CD4-positive, alpha-beta T cell (primary cell): ENCODE results near the gene METTL6. TPM values are rescaled to one million over a fixed set of nuclear protein-coding genes. Genes with fewer than 3 reads are reported as not detected.
A peak's percentile ranks its signal among the peaks of the same experiment; 100 is the strongest.

ENCODE experiments used
- ATAC-seq: fragments of 200-7000 bp; cut with Tn5 transposase; one replicate; pipeline ENCODE4 v1.10.0; 2022; ENCODE audit warnings: mild to moderate bottlenecking; ENCODE audit not compliant: poor library complexity
- CTCF ChIA-PET: fragments of 350-600 bp; sonication (Branson Sonifier 250); formaldehyde crosslinking; loops from one replicate; lab custom pipeline; 2021; ENCODE audit warnings: antibody characterized with exemption, inconsistent platforms; lab: Charles Lee
- POLR2A ChIA-PET: fragments of 350-600 bp; sonication (Branson Sonifier 250); formaldehyde crosslinking; loops from one replicate; lab custom pipeline; 2021; ENCODE audit warnings: antibody characterized with exemption, inconsistent platforms; lab: Charles Lee
- DNase-seq, 14 experiments: peaks; one replicate each; pipeline ENCODE4 v3.0.0-alpha.2; 2013 to 2020; ENCODE audit warnings: mixed read lengths in 2 of 14
- H3K27ac ChIP-seq, 2 donors: one replicate each; pipeline versions ENCODE4 v1.5.1 to v1.7.0; 2013; ENCODE audit warnings: low read length in 2 of 2, low read depth in 1 of 2, mild to moderate bottlenecking in 1 of 2
- H3K27me3 ChIP-seq, 2 experiments: 1 replicate in 1 of 2; 2 replicates in 1 of 2; pipeline versions ENCODE4 v1.6.1 to v1.7.0; 2013; ENCODE audit warnings: low read length in 2 of 2, control low read depth in 1 of 2, mild to moderate bottlenecking in 1 of 2, moderate library complexity in 1 of 2; ENCODE audit not compliant: insufficient read depth in 2 of 2, control insufficient read depth in 1 of 2
- H3K36me3 ChIP-seq: one replicate; pipeline ENCODE4 v1.6.1; 2013; ENCODE audit warnings: low read length, control low read depth; ENCODE audit not compliant: insufficient read depth
- H3K4me1 ChIP-seq: one replicate; pipeline ENCODE4 v1.6.1; 2013; ENCODE audit warnings: low read length, control low read depth; ENCODE audit not compliant: insufficient read depth
- H3K4me3 ChIP-seq: one replicate; pipeline ENCODE4 v1.5.1; 2013; ENCODE audit warnings: mild to moderate bottlenecking, low read length, moderate library complexity
- H3K9me3 ChIP-seq, 2 experiments: 1 replicate in 1 of 2; 2 replicates in 1 of 2; pipeline versions ENCODE4 v1.6.1 to v1.7.0; 2013; ENCODE audit warnings: low read length in 2 of 2, mild to moderate bottlenecking in 2 of 2, control low read depth in 1 of 2, moderate library complexity in 1 of 2; ENCODE audit not compliant: control insufficient read depth in 1 of 2, insufficient read depth in 1 of 2
- H3K27ac Mint-ChIP-seq: one replicate; pipeline ENCODE4 v1.8.0; 2020; ENCODE audit warnings: mixed read lengths
- H3K27me3 Mint-ChIP-seq: one replicate; pipeline ENCODE4 v1.8.0; 2021; ENCODE audit warnings: mixed read lengths
- H3K36me3 Mint-ChIP-seq: one replicate; pipeline ENCODE4 v1.8.0; 2021; ENCODE audit warnings: low read depth, mixed read lengths
- H3K4me1 Mint-ChIP-seq: one replicate; pipeline ENCODE4 v1.8.0; 2021; ENCODE audit warnings: low read depth, mixed read lengths
- H3K4me3 Mint-ChIP-seq: one replicate; pipeline ENCODE4 v1.8.0; 2020; ENCODE audit warnings: mild to moderate bottlenecking, mixed read lengths
- H3K9me3 Mint-ChIP-seq: one replicate; pipeline ENCODE4 v1.8.0; 2020; ENCODE audit warnings: mixed read lengths
- CTCF ChIP-seq: fragments of 200-600 bp; IDR thresholded peaks from one replicate; pipeline ENCODE4 v1.8.0; 2022; ENCODE audit warnings: antibody characterized with exemption, mild to moderate bottlenecking
- intact Hi-C, 2 experiments: fragments of 100-400 bp; cut with DNase I in 1 of 2; cut with micrococcal nuclease in 1 of 2; formaldehyde crosslinking; loops; one replicate each; pipeline versions ENCODE4 v1.15.1 to v1.9.0; 2023 to 2025; cut with DNase I, micrococcal nuclease
- total RNA-seq, 174 experiments: library from RNA in 2 of 174; stranded (reverse) in 2 of 174; gene quantifications; one replicate each; pipeline ENCODE4 v1.2.3 and lab custom pipeline; 2021 to 2026

METTL6 gene
- total RNA-seq, 2 experiments from 2014 or later, result 4.7 to 5.7 TPM

GRCh38 chr3:15409774-15410173 lies 17.6 kb downstream of the METTL6 start:
- POLR2A ChIA-PET, result no interaction called here

GRCh38 chr3:15409239-15409638 lies 18.1 kb downstream of the METTL6 start:
- CTCF ChIA-PET, result interaction anchor here (2.0 kb wide), 1 partner anchor 207 kb away, joined by 8 read pairs; no protein-coding TSS in a partner anchor
- POLR2A ChIA-PET, result interaction anchor here (0.8 kb wide), 1 partner anchor 254 kb away, joined by 3 read pairs; no protein-coding TSS in a partner anchor
- Histone ChIP-seq H3K27ac (no peak overlapping the region), H3K4me3 (no peak overlapping the region), H3K4me1 (no peaks in the 10 kb centered on the region), H3K27me3 (no peaks in the 10 kb centered on the region), H3K36me3 (peaks cover 37% of the 10 kb centered on the region), H3K9me3 (no peaks in the 10 kb centered on the region)
- Mint-ChIP-seq H3K4me1 (no peaks in the 10 kb centered on the region), H3K9me3 (no peaks in the 10 kb centered on the region), H3K27ac (no peak overlapping the region), H3K36me3 (peaks cover 51% of the 10 kb centered on the region), H3K27me3 (no peaks in the 10 kb centered on the region), H3K4me3 (no peak overlapping the region)
- peak in 2 of 14 experiments; percentile 53 to 61 for DNase-seq
- ATAC-seq, result no peak
- TF ChIP-seq CTCF, result no peak
- intact Hi-C loops, result loop anchor here (5.0 kb wide), 2 partner anchors 297 to 302 kb away; no protein-coding TSS in a partner anchor

More at GRCh38 chr3:15409774-15410173, 17.6 kb downstream of the METTL6 start:
- Histone ChIP-seq H3K36me3 (peaks cover 41% of the 10 kb centered on the region), H3K27me3 (no peaks in the 10 kb centered on the region), H3K9me3 (no peaks in the 10 kb centered on the region), H3K4me3 (no peak overlapping the region), H3K4me1 (no peaks in the 10 kb centered on the region), H3K27ac (no peak overlapping the region)
- DNase-seq (no peak), ATAC-seq (no peak)
- intact Hi-C loops, result loop anchor here (5.0 kb wide), 2 partner anchors 297 to 302 kb away; no protein-coding TSS in a partner anchor
- no peak for TF ChIP-seq CTCF
- no peak overlapping the region for H3K4me3 Mint-ChIP-seq
- no peaks in the 10 kb centered on the region for H3K9me3 Mint-ChIP-seq
- CTCF ChIA-PET, result no interaction called here
- H3K4me1 Mint-ChIP-seq, result no peaks in the 10 kb centered on the region
- no peak overlapping the region for H3K27ac Mint-ChIP-seq
- H3K36me3 Mint-ChIP-seq, result peaks cover 56% of the 10 kb centered on the region
- H3K27me3 Mint-ChIP-seq, result no peaks in the 10 kb centered on the region

GRCh38 chr3:15405448-15406050 lies 21.8 kb downstream of the METTL6 start:
- no peak overlapping the region for H3K27ac ChIP-seq
- peaks cover 7% of the 10 kb centered on the region for H3K4me1 ChIP-seq
- ATAC-seq (peak; percentile 82), DNase-seq (peak in 4 of 14 experiments; percentile 39 to 77 (median 72))
- ChIA-PET CTCF (interaction anchor here (0.7 to 3.2 kb wide), 19 partner anchors 20 to 297 kb away, joined by 3 to 31 read pairs (median 4); no protein-coding TSS in a partner anchor), POLR2A (interaction anchor here (1.0 to 2.1 kb wide), 4 partner anchors 137 to 203 kb away, joined by 4 to 8 read pairs (median 6); partner anchors contain the start of gene CAPN7)
- H3K4me3 Mint-ChIP-seq, result no peak overlapping the region
- H3K36me3 Mint-ChIP-seq, result peaks cover 23% of the 10 kb centered on the region
- H3K27ac Mint-ChIP-seq, result no peak overlapping the region
- H3K27me3 ChIP-seq, result no peaks in the 10 kb centered on the region
- peak; percentile 63 for TF ChIP-seq CTCF
- H3K36me3 ChIP-seq, result peaks cover 9% of the 10 kb centered on the region
- intact Hi-C loops, result loop anchor here (1.0 to 5.0 kb wide), 4 partner anchors 137 to 298 kb away; no protein-coding TSS in a partner anchor
- peaks cover 1% of the 10 kb centered on the region for H3K4me1 Mint-ChIP-seq
- H3K27me3 Mint-ChIP-seq, result no peaks in the 10 kb centered on the region
- H3K9me3 ChIP-seq, result no peaks in the 10 kb centered on the region
- H3K4me3 ChIP-seq, result no peak overlapping the region
- H3K9me3 Mint-ChIP-seq, result no peaks in the 10 kb centered on the region
